AG08395 (cell line): ENCODE data around the gene CALHM3.
"Not testable (repeated sequence)": the region's sequence is repeated elsewhere in the genome, so short reads cannot be mapped to it uniquely, and the experiment has no call there.

Source experiments
- DNase-seq: peaks from one replicate; pipeline ENCODE4 v3.0.0; 2012; ENCODE audit warnings: mixed read lengths, low spot score

CALHM3 gene

DNA sequence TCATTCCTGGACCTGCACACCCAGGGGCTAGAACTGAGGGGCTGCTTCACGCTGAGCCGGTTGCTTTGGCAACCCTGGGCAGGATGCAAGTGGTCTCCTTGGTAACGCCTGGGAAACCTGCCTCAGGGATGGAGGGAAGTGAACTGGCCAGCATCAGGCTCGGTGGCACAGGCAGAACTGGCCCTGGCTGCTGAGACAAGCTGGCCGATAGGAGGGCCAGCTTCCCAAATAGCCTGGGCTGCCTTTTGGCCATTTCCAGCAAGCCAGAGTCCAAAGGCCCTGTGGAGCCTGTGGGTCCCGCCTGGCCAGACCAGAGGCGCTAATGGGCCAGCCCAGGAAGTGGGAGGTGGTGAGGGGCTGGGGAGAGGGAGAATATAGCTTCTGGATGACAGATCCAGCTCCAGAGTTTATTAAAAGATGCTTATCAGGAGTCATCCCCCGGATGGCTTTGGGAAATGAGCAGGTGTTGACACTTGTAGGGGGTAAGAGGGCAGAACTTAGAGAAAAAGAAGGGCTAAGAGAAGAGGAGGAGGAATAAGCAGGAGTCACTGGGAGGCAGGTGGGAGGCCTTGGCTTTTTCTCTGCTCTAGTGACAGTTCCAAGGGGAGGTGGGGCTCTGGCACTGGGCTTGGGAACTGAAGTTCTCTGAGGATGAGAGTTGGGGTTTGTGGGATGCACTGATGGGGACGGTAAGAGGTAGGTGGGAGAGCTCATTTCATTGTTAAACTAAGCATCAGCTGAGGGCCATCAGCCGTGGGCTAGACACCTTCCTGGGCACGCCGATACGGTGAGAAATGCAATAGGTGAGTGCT lies 24.0 kb upstream of the CALHM3 start:
- DNase-seq, result no peak

DNA sequence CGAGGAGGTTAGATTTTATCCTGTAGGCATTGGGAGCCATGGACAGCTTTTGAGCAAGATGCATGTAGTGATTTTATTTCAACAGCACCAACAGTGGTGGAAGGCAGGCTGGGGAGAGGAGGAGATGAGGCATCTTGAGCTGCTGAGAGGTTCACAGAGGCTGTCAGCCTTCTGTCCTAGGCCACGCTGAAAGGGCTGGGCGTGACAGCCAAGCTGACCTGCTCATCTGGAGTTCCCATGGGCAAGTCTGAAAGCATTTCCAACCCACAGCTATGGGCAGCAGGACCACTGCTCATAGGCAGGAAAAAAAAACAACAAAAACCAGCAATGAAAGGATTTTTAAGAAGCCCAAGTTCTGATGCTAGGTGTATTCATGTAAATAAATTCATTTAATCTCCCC lies 22.1 kb upstream of the CALHM3 start:
- no peak for DNase-seq

DNA sequence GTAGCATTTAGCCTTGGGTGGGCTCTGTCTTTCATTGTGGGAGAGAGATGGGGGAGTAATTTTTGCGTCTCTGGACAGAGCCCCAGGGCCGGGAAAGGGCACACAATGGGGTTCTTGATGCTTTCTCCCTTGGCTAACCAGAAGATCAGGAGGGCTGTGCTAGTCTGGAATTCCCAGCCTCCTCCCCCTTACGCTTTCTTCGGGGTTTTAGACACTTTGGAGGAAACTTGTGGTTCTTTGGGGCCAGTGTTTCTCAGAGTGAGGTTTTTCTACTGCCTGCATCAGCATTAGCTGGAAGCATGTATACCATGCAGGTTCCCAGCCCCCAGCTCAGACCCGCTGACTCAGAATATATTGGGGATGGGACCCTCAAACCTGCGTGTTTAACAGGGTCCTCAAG lies 21.4 kb upstream of the CALHM3 start:
- no peak for DNase-seq

DNA sequence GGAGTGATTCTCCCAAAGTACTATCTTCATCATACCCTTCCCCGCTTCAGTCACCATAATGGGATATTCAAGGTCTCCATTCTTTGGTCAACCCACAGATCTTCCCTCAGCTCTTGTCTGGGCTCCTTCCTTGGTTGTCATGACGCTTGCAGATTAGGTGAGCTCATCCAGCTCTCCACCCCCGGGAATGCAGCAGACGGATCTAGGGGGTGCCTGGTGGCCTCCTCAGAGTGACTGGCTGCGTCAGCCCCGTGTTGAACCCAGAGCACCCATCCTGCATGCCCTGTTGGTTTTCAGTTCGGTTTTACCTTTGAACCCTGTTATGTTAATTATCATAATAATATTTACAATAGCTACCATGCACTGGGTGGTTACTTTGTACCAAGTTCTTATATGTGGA lies 20.8 kb upstream of the CALHM3 start:
- no peak for DNase-seq

DNA sequence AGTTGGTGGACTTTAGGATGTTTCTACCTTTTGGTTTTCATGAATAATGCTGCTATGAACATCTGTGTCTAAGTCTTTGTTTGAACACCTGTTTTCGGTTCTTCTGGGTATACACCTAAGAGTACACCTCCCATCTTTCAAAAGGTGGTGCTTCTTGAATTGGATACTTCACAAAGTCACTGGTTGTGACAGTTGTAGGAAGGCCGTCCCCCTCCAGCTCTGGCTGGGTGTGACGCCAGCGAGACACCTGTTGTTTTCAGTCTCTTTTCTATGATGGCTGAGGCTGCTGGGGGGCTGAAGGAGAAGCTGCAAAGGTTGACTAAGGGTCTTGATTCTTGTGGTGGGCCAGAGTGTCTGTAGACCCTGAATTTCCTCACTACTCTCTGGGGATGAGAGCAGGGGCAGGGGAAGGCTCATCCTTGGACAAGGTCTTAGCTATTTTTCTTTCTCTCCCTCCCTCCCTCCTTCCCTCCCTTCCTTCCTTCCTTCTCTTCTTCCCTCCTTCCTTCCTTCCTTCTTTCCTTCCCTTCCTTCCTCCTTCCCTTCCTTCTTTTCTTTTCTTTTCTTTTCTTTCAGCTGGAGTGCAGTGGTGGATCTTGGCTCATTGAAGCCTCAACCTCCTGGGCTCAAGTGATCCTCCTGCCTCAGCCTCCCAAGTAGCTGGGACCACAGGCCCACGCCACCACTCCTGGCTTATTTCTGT lies 20.0 kb upstream of the CALHM3 start:
- no peak for DNase-seq

DNA sequence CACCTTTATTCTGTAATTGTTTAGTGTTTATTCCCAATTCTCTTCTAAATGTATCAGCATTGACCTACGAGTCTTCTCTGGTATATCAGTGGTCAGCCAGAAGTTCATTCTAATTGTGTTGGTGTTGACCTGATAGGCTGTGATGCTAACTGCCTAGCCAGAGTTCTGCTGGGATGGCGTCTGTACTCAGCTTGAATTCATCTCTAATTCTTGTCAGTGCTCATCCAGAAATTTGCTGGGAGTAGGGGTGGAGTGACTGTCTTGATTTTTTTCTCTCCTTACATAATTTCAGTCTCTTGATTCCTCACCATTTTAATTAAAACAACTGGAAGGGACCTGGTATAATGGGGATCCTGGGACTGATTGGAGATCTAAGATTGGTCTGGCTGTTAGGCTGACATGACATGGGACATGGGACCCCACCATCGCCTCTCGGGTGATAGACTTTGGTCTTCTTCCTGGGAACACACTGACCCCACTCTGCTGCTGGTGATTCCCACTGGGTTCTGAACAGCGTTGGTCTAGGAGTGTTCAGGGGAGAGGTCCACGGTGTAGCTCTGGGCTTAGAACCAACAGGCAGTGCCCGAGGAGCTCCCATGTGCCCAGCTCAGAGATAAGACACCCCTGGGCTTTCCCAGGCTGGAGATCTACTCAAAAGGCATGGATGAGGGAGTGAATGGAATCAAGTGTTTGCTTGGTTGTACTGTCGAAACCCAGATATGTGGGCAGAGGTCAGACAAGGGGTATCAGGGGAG lies 18.3 kb upstream of the CALHM3 start:
- no peak for DNase-seq

DNA sequence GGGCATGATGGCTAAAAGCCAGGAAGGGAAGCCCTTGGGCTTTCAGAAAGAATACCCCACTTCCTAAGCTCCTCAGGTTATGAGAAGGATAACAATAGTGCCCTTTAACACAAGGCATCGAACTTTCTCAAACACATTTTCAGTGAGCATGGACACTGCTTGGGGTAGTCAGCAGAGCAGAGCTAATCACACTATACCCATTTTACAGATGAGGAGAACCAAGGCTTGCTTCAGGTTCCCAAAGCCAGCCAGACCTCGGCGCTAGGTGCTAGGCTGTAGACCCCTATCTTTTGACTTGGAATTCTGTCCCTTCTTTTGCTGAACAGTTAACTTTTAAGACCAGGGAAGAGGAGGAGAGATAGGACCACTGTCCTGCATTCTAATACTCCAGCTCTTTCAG lies 16.3 kb upstream of the CALHM3 start:
- DNase-seq, result no peak

DNA sequence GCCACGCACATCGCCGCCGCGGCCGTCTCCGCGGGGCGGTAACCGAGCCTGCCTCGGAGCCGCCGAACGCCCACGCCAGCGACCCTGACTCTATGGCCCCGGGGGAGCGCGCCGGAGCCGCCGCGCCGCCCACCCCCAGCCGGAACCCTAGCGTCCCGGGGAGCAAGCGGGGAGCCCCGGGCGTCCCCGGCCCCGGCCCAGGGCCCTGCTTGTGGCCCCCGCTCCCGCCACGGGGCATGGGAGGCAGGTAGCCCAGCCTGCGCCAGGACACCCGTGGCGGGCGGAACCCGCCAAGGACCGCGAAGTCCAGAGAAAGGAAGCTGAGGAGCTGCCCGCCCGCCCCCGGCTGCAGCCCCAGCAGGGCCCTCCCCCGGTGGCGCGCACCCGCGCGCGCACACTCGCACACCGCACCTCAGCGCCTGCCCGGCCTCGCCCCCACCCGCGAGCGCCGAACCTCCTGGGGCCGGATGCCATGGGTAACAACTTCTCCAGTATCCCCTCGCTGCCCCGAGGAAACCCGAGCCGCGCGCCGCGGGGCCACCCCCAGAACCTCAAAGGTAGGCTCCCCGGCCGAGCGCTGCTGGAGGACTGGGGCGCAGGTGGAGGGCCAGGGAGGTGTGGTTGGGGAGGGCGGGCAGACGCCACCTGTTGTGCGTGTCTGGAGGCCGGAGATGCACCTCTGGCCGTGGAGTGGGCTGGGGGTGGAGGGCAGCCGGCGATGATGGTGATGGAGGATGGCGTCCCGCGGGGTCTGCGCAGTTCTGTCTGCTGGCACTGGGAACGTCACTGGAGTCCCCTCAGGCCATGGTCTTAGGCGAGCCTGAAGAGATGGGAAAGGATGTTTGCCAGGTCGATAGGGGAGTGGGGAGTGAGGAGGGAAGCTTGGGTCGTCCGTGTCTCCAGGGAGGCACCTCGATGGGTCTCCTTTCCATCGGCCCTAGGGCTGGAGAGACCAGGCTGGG lies 15.2 kb upstream of the CALHM3 start:
- no peak for DNase-seq

DNA sequence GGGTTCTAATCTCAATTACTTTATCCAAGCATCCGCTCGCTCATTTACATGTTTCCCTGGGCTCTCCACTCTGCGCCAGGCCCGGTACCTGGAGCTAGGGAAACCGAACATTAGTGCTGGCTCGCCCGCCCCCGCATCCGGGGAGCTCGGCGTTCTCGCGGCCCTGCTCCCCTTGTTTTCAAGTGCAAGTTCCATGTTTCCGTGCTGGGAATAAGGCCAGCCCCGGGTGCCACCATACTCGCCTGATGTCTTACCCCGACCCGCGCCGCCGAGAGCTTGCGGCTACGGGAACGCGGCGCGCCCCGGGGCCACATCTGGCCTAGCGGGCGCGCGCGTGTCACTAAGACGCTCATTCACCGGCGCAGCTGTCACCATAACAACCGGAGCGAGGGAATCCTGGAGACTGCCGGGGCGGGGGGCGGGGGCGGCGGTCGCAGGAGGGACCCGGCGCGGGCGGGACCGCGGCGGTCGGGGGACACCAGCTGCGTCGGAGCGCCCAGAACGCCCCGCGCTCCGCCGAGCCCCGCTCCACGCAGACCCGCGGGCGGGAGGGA lies 14.4 kb upstream of the CALHM3 start, which contains the start of gene NEURL1:
Gene NEURL1, plus strand, starts transcription at position 344 of the 554 bp plus-strand sequence. CDS start 683 bp downstream, outside the sequence.
- no peak for DNase-seq

DNA sequence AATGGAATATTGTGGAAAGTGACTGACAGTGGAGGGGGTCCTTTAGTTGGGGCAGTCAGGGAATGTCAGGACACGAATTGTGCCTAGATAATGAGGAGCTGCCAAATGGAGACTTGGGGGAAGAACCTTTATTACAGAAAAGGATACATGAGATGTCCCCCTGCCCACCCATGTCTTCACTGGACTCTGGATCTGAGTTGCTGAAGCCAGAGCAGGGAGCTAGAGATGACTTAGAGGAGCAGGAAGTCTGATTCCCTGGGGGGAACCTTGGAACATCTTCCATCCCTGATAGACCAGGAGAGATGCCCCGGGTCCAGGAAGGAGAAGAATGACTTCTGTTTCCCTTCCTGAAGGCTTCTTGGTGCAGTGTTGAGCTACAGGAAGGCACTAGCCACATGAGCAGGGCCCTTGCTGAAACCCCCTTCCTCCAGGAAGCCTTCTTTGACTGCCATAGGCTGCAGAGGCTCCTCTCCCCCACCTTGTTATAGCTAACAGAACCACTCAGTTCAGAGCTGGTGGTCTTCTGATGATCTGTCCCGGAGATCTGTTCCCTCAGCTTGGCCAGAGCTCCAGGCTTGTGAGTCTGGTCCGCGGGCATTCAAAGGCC lies 13.7 kb upstream of the CALHM3 start:
- DNase-seq, result no peak

DNA sequence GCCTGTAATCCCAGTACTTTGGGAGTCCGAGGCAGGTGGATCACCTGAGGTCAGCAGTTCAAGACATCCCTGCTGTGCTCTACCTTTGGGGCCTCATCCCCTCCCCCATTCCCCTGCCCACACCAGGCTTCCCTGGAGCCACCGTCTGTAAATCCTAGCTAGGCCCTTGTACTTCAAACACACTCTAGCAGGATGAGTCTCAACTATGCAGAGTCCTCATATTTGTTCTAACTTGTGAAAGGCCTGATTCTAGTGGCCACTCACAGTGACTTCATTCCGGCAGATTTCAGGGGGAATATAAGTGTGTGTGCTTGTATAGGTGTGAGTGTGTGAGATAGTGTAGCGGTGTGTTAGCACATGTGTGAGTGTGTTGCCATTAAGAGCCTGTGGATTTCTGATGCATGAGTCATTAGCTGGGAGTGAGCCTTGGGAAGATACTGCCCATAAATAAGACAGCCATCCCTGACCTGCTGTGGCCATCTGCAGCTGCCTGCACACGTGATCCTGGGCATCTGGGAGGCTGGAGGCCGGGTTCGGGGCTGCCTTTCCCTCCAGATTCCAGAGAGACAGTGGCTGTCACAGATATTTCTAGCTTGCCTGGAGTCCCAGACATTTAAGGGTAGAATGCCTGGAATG lies 12.8 kb upstream of the CALHM3 start:
- peak; percentile 91 for DNase-seq

DNA sequence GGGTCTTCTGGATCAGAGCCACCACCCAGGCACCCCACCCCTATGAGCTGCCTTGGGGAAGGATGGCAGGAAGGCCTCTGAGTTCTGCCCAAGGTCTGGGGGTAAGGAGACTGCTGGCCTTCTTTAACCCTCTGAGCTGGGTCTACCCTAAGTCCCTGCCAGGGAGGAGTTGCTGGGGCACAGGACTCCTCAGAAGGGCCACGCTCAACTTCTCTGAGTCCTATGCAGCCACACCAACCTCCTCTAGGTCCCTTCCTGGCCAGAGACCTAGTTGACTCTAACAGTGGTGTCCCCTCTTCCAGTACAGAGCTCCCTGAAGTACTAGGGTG lies 11.9 kb upstream of the CALHM3 start:
- no peak for DNase-seq

DNA sequence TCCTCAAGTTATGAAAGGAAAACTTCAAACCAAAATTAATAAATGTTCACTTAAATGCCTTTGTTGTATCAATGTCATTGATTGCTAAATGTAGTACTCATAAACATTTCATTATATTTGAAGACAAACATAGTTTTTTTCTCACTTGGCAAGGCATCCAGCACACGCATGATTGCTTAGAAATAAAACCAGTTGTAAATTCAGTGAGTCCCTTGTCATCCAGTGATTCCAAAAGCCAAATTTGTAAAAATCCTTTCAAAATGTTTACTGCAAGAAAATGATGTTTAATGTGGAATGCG lies 8.3 kb upstream of the CALHM3 start:
- DNase-seq, result no peak

DNA sequence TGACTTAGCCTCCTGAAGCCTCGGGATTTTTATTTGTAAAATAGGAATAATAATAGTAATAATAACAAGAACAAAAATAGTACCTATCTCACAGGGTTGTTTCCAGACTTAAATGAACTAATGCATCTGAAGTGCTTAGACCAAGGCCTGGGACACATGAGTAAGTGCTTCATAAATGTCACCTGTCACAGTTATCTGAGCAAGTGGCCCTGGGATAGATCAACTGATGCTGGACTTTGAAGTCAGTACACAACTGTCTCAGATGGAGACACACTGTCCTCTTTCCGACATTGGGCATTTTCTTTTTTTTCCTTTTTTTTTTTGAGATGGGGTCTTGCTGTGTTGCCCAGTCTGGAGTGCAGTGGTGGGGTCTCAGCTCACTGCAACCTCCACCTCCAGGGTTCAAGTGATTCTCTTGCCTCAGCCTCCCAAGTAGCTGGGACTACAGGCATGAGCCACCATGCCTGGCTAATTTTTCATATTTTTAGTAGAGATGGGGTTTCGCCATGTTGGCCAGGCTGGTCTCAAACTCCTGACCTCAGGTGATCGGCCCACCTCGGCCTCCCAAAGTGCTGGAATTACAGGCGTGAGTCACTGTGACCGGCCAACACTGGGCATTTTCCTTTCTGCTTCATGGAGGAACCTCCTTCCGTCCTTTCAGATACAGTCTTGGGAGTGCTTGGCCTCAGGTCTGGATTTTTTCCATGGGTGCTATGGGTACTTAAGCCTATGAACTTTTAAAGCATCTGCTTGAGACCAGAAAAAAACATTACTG lies 7.8 kb upstream of the CALHM3 start:
- not testable (repeated sequence) for DNase-seq

DNA sequence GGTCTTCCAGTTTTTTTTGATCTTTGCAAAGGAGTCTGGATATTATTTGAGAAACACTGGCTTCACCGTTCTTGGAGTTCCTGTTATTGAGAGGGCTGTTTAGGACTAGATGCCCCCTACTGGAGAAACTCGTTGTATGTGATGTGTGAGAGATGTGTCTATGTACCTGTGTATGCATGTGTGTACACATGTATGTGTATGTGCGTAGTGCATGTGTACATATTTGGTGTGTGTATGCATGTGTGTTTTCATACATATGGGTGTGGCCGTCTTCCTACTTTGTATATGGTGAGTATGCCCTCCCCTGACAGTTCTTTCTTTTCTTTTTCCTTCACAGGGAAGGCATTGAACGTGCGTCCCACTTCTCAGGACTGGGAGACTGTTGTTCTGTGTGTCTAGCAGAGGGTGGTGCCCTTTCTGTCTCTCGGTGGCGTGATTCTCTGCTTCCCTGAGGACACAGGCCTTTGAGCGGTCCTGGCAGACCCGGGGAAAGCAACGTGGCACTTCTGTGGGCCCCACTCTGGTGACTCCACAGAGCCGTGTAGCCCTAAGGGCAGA lies 3.0 kb upstream of the CALHM3 start:
- peak; percentile 64 for DNase-seq

DNA sequence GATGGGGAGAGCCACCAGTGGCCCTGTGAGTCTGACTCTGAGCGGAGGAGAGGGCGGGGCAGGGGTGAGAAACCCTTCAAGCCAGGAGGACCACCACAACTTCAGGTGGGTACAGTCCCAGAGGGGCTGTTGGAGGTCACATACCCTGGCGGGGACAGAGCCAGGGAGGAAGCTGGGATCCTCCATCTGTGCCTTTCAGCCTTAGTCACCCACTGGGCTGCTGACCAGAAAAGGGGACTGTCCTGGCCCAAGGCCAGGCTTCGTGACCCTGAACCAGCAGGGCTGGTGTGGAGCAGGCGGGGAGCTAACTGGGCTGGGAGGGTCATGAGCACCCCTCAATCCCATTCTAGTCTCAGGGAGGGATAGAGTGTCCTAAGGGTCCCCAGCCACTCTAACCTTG lies 1.5 kb upstream of the CALHM3 start:
- peak; percentile 75 for DNase-seq

DNA sequence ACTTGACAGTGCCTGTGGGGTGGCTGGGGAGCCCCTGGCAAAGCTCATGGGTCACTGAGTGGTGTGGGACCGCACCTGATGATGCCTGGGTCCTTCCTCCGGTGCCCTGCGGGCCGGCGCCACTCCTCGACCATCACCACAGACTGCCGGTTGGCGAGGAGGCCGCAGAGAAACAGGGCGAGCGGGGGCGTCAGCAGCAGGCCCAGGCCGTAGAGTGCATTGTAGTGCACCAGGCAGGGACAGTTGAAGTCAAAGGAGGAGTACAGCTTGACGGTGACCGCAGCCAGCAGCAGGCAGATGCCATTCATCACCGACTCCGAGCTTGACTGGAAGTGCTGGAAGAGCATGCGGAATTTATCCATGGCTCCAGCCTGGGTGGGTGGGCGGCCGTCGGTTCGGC lies 369 bp downstream of the CALHM3 start:
- no peak for DNase-seq

DNA sequence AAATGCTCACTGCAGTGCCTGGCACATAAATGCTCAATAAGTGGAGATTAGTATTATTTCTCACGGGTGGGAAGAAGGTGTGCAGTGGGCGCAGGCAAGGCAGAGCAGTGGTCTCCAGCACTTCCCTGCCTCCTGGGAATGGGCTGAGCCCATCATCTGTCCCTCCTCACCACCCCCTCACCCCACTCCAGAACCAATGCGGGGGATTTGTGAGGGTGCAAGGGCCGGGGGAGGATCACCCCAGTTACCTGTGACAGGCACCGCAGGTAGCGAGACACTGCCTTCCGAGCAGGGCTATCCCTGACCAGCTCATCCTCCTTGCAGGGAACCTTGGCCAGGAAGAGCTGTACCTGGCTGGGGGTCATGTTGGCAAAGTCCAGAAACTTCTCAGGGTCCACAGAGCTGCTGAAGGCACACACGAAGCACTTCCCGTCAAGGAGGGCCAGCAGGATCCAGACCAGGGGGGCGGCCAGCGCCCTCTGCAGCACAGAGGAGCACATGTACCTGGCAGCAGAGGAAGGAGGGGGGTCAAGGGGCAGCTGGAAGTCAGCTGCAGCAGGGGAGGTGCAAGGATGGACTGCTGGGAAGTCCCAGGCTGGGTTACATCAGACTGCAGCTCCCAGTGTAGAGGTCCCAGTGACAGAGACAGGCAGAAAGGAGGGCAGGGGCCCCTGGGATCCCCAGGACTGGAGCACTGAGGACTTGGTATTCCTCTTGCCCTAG lies 2.8 kb downstream of the CALHM3 start:
- DNase-seq, result no peak

DNA sequence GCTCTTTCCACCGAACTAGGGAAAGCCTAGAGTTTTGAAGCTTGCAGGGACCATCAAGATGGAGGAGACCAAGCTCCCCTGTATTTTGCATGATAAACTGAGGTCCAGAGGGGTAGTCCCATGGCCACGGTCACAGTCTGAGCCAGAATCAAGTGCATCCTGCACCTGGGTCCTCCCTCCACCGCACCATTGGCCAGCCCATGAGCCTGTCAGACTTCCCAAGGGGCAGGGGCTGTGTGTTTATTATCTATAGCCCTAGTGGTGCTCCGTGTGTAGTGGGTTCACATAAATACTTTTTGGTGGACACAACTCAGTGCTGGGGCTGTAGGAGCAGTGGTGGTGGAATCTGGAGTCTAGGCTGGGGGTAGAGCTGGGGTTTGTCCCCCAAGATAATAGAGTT lies 3.6 kb downstream of the CALHM3 start:
- no peak for DNase-seq
